H9 (cell line): ENCODE measurements around the gene DNAJB2. TPM values are rescaled to one million over a fixed set of nuclear protein-coding genes. Genes with fewer than 3 reads are reported as not detected.

Experiments
- DNase-seq: peaks from one replicate; pipeline ENCODE4 v3.0.0-alpha.2; 2017
- H2AFZ ChIP-seq: one replicate; pipeline ENCODE4 v1.6.1; 2013; ENCODE audit warnings: mild to moderate bottlenecking, low read length, control low read depth, moderate library complexity
- H2AK5ac ChIP-seq: 2 replicates; pipeline ENCODE4 v1.6.1; 2013; ENCODE audit warnings: low read length, control low read depth, mixed read lengths; ENCODE audit not compliant: insufficient read length
- H2BK120ac ChIP-seq: one replicate; pipeline ENCODE4 v1.6.1; 2013; ENCODE audit warnings: low read depth, mild to moderate bottlenecking, low read length, control low read depth, inconsistent platforms; ENCODE audit not compliant: poor library complexity, severe bottlenecking
- H2BK12ac ChIP-seq: 2 replicates; pipeline ENCODE4 v1.6.1; 2013; ENCODE audit warnings: low read length, control low read depth, mixed read lengths, low read depth; ENCODE audit not compliant: insufficient read length
- H2BK15ac ChIP-seq: 2 replicates; pipeline ENCODE4 v1.6.1; 2013; ENCODE audit warnings: low read depth, low read length, control low read depth
- H2BK20ac ChIP-seq: one replicate; pipeline ENCODE4 v1.6.1; 2013; ENCODE audit warnings: low read depth, mild to moderate bottlenecking, low read length, control low read depth, inconsistent platforms; ENCODE audit not compliant: poor library complexity, severe bottlenecking
- H2BK5ac ChIP-seq: 2 replicates; pipeline ENCODE4 v1.6.1; 2013; ENCODE audit warnings: low read length, control low read depth, mixed read lengths; ENCODE audit not compliant: insufficient read length
- H3K14ac ChIP-seq: 2 replicates; pipeline ENCODE4 v1.6.1; 2013; ENCODE audit warnings: low read length, control low read depth; ENCODE audit not compliant: insufficient read depth
- H3K18ac ChIP-seq: 2 replicates; pipeline ENCODE4 v1.6.1; 2013; ENCODE audit warnings: low read depth, mild to moderate bottlenecking, mixed read lengths, low read length, control low read depth; ENCODE audit not compliant: insufficient read length
- H3K23ac ChIP-seq: 2 replicates; pipeline ENCODE4 v1.6.1; 2013; ENCODE audit warnings: low read length, control low read depth, mixed read lengths, low read depth; ENCODE audit not compliant: insufficient read length
- H3K23me2 ChIP-seq: 2 replicates; pipeline ENCODE4 v1.6.1; 2013; ENCODE audit warnings: low read depth, mild to moderate bottlenecking, mixed read lengths, low read length, control low read depth; ENCODE audit not compliant: insufficient read length, poor library complexity, severe bottlenecking
- H3K27ac ChIP-seq: 2 replicates; pipeline ENCODE4 v1.5.1; 2013; ENCODE audit warnings: low read length, control low read depth, mixed read lengths, low read depth; ENCODE audit not compliant: insufficient read length
- H3K27me3 ChIP-seq: 2 replicates; pipeline ENCODE4 v1.6.1; 2013; ENCODE audit warnings: low read length, control low read depth, inconsistent platforms; ENCODE audit not compliant: insufficient read depth
- H3K4ac ChIP-seq: 2 replicates; pipeline ENCODE4 v1.6.1; 2013; ENCODE audit warnings: low read depth, mild to moderate bottlenecking, control low read depth, inconsistent platforms, low read length, moderate library complexity
- H3K4me1 ChIP-seq: 2 replicates; pipeline ENCODE4 v1.6.1; 2013; ENCODE audit warnings: low read length, control low read depth, inconsistent platforms; ENCODE audit not compliant: insufficient read depth
- H3K4me2 ChIP-seq: 2 replicates; pipeline ENCODE4 v1.6.1; 2013; ENCODE audit warnings: low read length, control low read depth, mixed read lengths; ENCODE audit not compliant: insufficient read length, insufficient read depth
- H3K56ac ChIP-seq: 2 replicates; pipeline ENCODE4 v1.6.1; 2013; ENCODE audit warnings: low read depth, mild to moderate bottlenecking, mixed read lengths, low read length, control low read depth; ENCODE audit not compliant: insufficient read length
- H3K79me1 ChIP-seq: 2 replicates; pipeline ENCODE4 v1.6.1; 2013; ENCODE audit warnings: low read depth, mild to moderate bottlenecking, moderate library complexity, low read length, control low read depth, inconsistent platforms; ENCODE audit not compliant: insufficient read depth, poor library complexity, severe bottlenecking
- H3K79me2 ChIP-seq: 2 replicates; pipeline ENCODE4 v1.6.1; 2013; ENCODE audit warnings: low read length, control low read depth, inconsistent platforms; ENCODE audit not compliant: insufficient read depth
- H3K9ac ChIP-seq: 2 replicates; pipeline ENCODE4 v1.6.1; 2013; ENCODE audit warnings: low read length, control low read depth, mixed read lengths; ENCODE audit not compliant: insufficient read length; ENCODE audit errors: extremely low read depth
- H3K9me3 ChIP-seq: one replicate; pipeline ENCODE4 v1.6.1; 2013; ENCODE audit warnings: low read depth, low read length, inconsistent platforms; ENCODE audit not compliant: control insufficient read depth
- H3T11ph ChIP-seq: one replicate; pipeline ENCODE4 v1.6.1; 2013; ENCODE audit warnings: mild to moderate bottlenecking, low read length, control low read depth, inconsistent platforms
- H4K20me1 ChIP-seq: one replicate; pipeline ENCODE4 v1.6.1; 2013; ENCODE audit not compliant: control insufficient read depth, insufficient read length, insufficient read depth
- H4K5ac ChIP-seq: 2 replicates; pipeline ENCODE4 v1.6.1; 2013; ENCODE audit warnings: low read depth, mild to moderate bottlenecking, mixed read lengths, low read length, control low read depth; ENCODE audit not compliant: insufficient read length
- H4K8ac ChIP-seq: replicated peaks from 2 replicates; pipeline ENCODE4 v1.6.1; 2013; ENCODE audit warnings: low read length, control low read depth, mixed read lengths, low read depth; ENCODE audit not compliant: insufficient read length
- H4K91ac ChIP-seq: 2 replicates; pipeline ENCODE4 v1.6.1; 2013; ENCODE audit warnings: low read depth, mild to moderate bottlenecking, moderate library complexity, mixed read lengths, low read length, control low read depth; ENCODE audit not compliant: insufficient read length
- H3K27ac Mint-ChIP-seq, 3 experiments: 2 replicates in 2 of 3; 3 replicates in 1 of 3; pipeline ENCODE4 v1.8.0; 2020 to 2021; ENCODE audit warnings: mixed read lengths in 3 of 3, mild to moderate bottlenecking in 1 of 3, moderate library complexity in 1 of 3
- H3K27me3 Mint-ChIP-seq: 2 replicates; pipeline ENCODE4 v1.8.0; 2021; ENCODE audit warnings: low read depth, mild to moderate bottlenecking, moderate library complexity, mixed read lengths
- H3K36me3 Mint-ChIP-seq, 3 experiments: 2 replicates in 2 of 3; 3 replicates in 1 of 3; pipeline ENCODE4 v1.8.0; 2020 to 2021; ENCODE audit warnings: low read depth in 3 of 3, mixed read lengths in 3 of 3; ENCODE audit not compliant: insufficient read depth in 1 of 3
- H3K4me1 Mint-ChIP-seq, 2 experiments: 2 replicates each; pipeline ENCODE4 v1.8.0; 2020; ENCODE audit warnings: mixed read lengths in 2 of 2
- H3K4me3 Mint-ChIP-seq, 2 experiments: 2 replicates in 1 of 2; 3 replicates in 1 of 2; pipeline ENCODE4 v1.8.0; 2020 to 2021; ENCODE audit warnings: mild to moderate bottlenecking in 2 of 2, mixed read lengths in 2 of 2, moderate library complexity in 1 of 2
- H3K9me3 Mint-ChIP-seq, 2 experiments: 2 replicates in 1 of 2; 3 replicates in 1 of 2; pipeline ENCODE4 v1.8.0; 2020; ENCODE audit warnings: mild to moderate bottlenecking in 2 of 2, mixed read lengths in 2 of 2, moderate library complexity in 1 of 2
- CTCF ChIP-seq: fragments of 200-600 bp; sonication (generic); conservative IDR thresholded peaks from 3 replicates; pipeline ENCODE4 v1.8.0; 2021; ENCODE audit warnings: antibody characterized with exemption, mild to moderate bottlenecking
- WGBS: extraction: QIAGEN DNeasy Blood & Tissue Kit; methylation state at CpG from one replicate; pipeline ENCODE4 v1.1.7; 2013; ENCODE audit warnings: missing lambda C conversion rate, low lambda C conversion rate, mixed read lengths; ENCODE audit not compliant: insufficient read length; ENCODE audit errors: extremely low coverage; 5-methylcytosine and 5-hydroxymethylcytosine counted together
- total RNA-seq: library from RNA; stranded (reverse); gene quantifications from 2 replicates; pipeline ENCODE4 v1.2.1, GENCODE V29; 2021

DNAJB2 gene
- total RNA-seq, 1 experiment from 2014 or later = 34.1 TPM

GRCh38 chr2:219281588-219281987 is 2.4 kb downstream of the DNAJB2 start:
- Histone ChIP-seq H4K5ac (no peak overlapping the region), H3K9ac (no peak overlapping the region), H2AK5ac (no peak overlapping the region), H3K27ac (no peak overlapping the region), H3K4ac (no peak overlapping the region), H3K56ac (no peak overlapping the region), H2BK15ac (no peak overlapping the region), H3K79me2 (no peaks in the 10 kb centered on the region), H3K4me2 (no peak overlapping the region), H3K23me2 (peaks cover 12% of the 10 kb centered on the region), H3K23ac (no peak overlapping the region), H2AFZ (no peak overlapping the region), H3K9me3 (no peaks in the 10 kb centered on the region), H3K18ac (no peak overlapping the region), H2BK120ac (no peak overlapping the region), H4K91ac (no peak overlapping the region), H4K8ac (no peak overlapping the region), H4K20me1 (no peaks in the 10 kb centered on the region), H3K4me1 (no peaks in the 10 kb centered on the region; the same call in 1 of the 2 replicates), H3T11ph (no peak overlapping the region), H2BK5ac (no peak overlapping the region), H3K27me3 (no peaks in the 10 kb centered on the region), H3K14ac (no peak overlapping the region), H2BK20ac (no peak overlapping the region), H3K79me1 (no peaks in the 10 kb centered on the region), H2BK12ac (no peak overlapping the region)
- H3K9me3 Mint-ChIP-seq = no peaks in the 10 kb centered on the region
- no peak overlapping the region; a peak in 1 of 5 replicates for H3K4me3 Mint-ChIP-seq
- no peak overlapping the region for H3K27ac Mint-ChIP-seq
- peaks cover 34 to 41% of the 10 kb centered on the region in 2 experiments for H3K4me1 Mint-ChIP-seq
- DNase-seq = no peak
- H3K27me3 Mint-ChIP-seq = peaks cover 2% of the 10 kb centered on the region
- no CpG with 5 or more reads among the region's 8 CpGs for WGBS
- peaks cover 4 to 34% (median 17%) of the 10 kb centered on the region in 3 experiments; a peak in 6 of 7 replicates for H3K36me3 Mint-ChIP-seq
- TF ChIP-seq CTCF = no peak
